ENCODE measurements around the gene ARL4C.
A peak's percentile ranks its signal among the peaks of the same experiment; 100 is the strongest.

The ARL4C gene

GRCh38 chr2:234492717-234493485, 4.0 kb downstream of the ARL4C start:
- peak overlapping the region; percentile 9 for H3K4me3 ChIP-seq (ENCODE audit: low read length)
- DNase-seq (ENCODE audit: low read depth) = no peak
- TF ChIP-seq CTCF (IDR thresholded peaks at IDR 0.05; ENCODE audit: insufficient read depth, low read depth, low read length, missing control alignments) = no peak

- DNase-seq (ENCODE audit: low read depth) = no peak
- no peak overlapping the region for H3K4me3 ChIP-seq (ENCODE audit: low read length)
- no peak for TF ChIP-seq CTCF (IDR thresholded peaks at IDR 0.05; ENCODE audit: insufficient read depth, low read depth, low read length, missing control alignments)
Observed at GRCh38 chr2:234491897-234492296, 5.0 kb downstream of the ARL4C start.

- no peak overlapping the region for H3K4me3 ChIP-seq (ENCODE audit: low read length)
- TF ChIP-seq CTCF (IDR thresholded peaks at IDR 0.05; ENCODE audit: insufficient read depth, low read depth, low read length, missing control alignments) = no peak
- no peak for DNase-seq (ENCODE audit: low read depth)
Observed at GRCh38 chr2:234491281-234491680, 5.6 kb downstream of the ARL4C start.

- DNase-seq (ENCODE audit: low read depth) = no peak
- no peak for TF ChIP-seq CTCF (IDR thresholded peaks at IDR 0.05; ENCODE audit: insufficient read depth, low read depth, low read length, missing control alignments)
- H3K4me3 ChIP-seq (ENCODE audit: low read length) = no peak overlapping the region
Observed at GRCh38 chr2:234490271-234491091, 6.4 kb downstream of the ARL4C start.

GRCh38 chr2:234488913-234489451, 7.9 kb downstream of the ARL4C start:
- no peak for DNase-seq (ENCODE audit: low read depth)

GRCh38 chr2:234488486-234488885, 8.4 kb downstream of the ARL4C start:
- TF ChIP-seq CTCF (IDR thresholded peaks at IDR 0.05; ENCODE audit: insufficient read depth, low read depth, low read length, missing control alignments) = no peak
- H3K4me3 ChIP-seq (ENCODE audit: low read length) = no peak overlapping the region
- DNase-seq (ENCODE audit: low read depth) = no peak

More at GRCh38 chr2:234488913-234489451, 7.9 kb downstream of the ARL4C start:
- no peak overlapping the region for H3K4me3 ChIP-seq (ENCODE audit: low read length)
- no peak for TF ChIP-seq CTCF (IDR thresholded peaks at IDR 0.05; ENCODE audit: insufficient read depth, low read depth, low read length, missing control alignments)
